Central memory CD8-positive, alpha-beta T cell (primary cell): ENCODE data around the gene ARL4C.

ENCODE experiments used
- ATAC-seq: fragments of 150-1000 bp; cut with Tn5 transposase; replicated peaks from 2 replicates; pipeline ENCODE4 v1.10.0; 2022; ENCODE audit warnings: mild to moderate bottlenecking, moderate FRiP score, moderate number of reproducible peaks; ENCODE audit not compliant: poor library complexity, severe bottlenecking; ENCODE audit errors: extremely low read depth
- DNase-seq, 2 donors: peaks; one replicate each; pipeline ENCODE4 v3.0.0; 2021; ENCODE audit warnings: low spot score in 2 of 2
- H3K27ac Mint-ChIP-seq: one replicate; pipeline ENCODE4 v1.8.0; 2022; ENCODE audit warnings: low read depth, mild to moderate bottlenecking, moderate library complexity, mixed read lengths
- H3K27me3 Mint-ChIP-seq: one replicate; pipeline ENCODE4 v1.8.0; 2022; ENCODE audit warnings: mixed read lengths
- H3K36me3 Mint-ChIP-seq: one replicate; pipeline ENCODE4 v1.8.0; 2022; ENCODE audit warnings: mild to moderate bottlenecking, moderate library complexity, mixed read lengths; ENCODE audit not compliant: insufficient read depth
- H3K4me1 Mint-ChIP-seq: one replicate; pipeline ENCODE4 v1.8.0; 2022; ENCODE audit warnings: mixed read lengths
- H3K4me3 Mint-ChIP-seq: one replicate; pipeline ENCODE4 v1.8.0; 2022; ENCODE audit warnings: mild to moderate bottlenecking, moderate library complexity, mixed read lengths
- H3K9me3 Mint-ChIP-seq: one replicate; pipeline ENCODE4 v1.8.0; 2022; ENCODE audit warnings: mixed read lengths

ARL4C gene

GRCh38 chr2:234494361-234495250 is 2.3 kb downstream of the ARL4C start:
- Mint-ChIP-seq H3K27me3 (no peaks in the 10 kb centered on the region), H3K4me3 (peak overlapping the region; percentile 92), H3K27ac (peak overlapping the region; percentile 97), H3K36me3 (peaks cover 64% of the 10 kb centered on the region), H3K4me1 (peaks cover 57% of the 10 kb centered on the region), H3K9me3 (no peaks in the 10 kb centered on the region)
- DNase-seq (no peak), ATAC-seq (peak; percentile 8)

- ATAC-seq, result no peak
- Mint-ChIP-seq H3K4me1 (peaks cover 57% of the 10 kb centered on the region), H3K27ac (peak overlapping the region; percentile 97), H3K36me3 (peaks cover 68% of the 10 kb centered on the region), H3K4me3 (peak overlapping the region; percentile 92), H3K9me3 (no peaks in the 10 kb centered on the region), H3K27me3 (no peaks in the 10 kb centered on the region)
- DNase-seq, result no peak
Measured at GRCh38 chr2:234493796-234494195, 3.1 kb downstream of the ARL4C start.

- Mint-ChIP-seq H3K4me3 (peak overlapping the region; percentile 92), H3K36me3 (peaks cover 68% of the 10 kb centered on the region), H3K27ac (peak overlapping the region; percentile 97), H3K4me1 (peaks cover 57% of the 10 kb centered on the region), H3K27me3 (no peaks in the 10 kb centered on the region), H3K9me3 (no peaks in the 10 kb centered on the region)
- ATAC-seq, result no peak
- DNase-seq, result no peak
Measured at GRCh38 chr2:234492717-234493485, 4.0 kb downstream of the ARL4C start.

GRCh38 chr2:234491897-234492296 is 5.0 kb downstream of the ARL4C start:
- Mint-ChIP-seq H3K9me3 (no peaks in the 10 kb centered on the region), H3K36me3 (peaks cover 68% of the 10 kb centered on the region), H3K27me3 (no peaks in the 10 kb centered on the region), H3K27ac (peak overlapping the region; percentile 97), H3K4me1 (peaks cover 64% of the 10 kb centered on the region), H3K4me3 (peak overlapping the region; percentile 92)
- ATAC-seq, result no peak
- no peak for DNase-seq

- H3K36me3 Mint-ChIP-seq, result peaks cover 68% of the 10 kb centered on the region
- peaks cover 65% of the 10 kb centered on the region for H3K4me1 Mint-ChIP-seq
- ATAC-seq (no peak), DNase-seq (no peak)
- no peaks in the 10 kb centered on the region for H3K9me3 Mint-ChIP-seq
- H3K27me3 Mint-ChIP-seq, result no peaks in the 10 kb centered on the region
- peak overlapping the region; percentile 92 for H3K4me3 Mint-ChIP-seq
- H3K27ac Mint-ChIP-seq, result peak overlapping the region; percentile 97
Measured at GRCh38 chr2:234491281-234491680, 5.6 kb downstream of the ARL4C start.

- Mint-ChIP-seq H3K27me3 (no peaks in the 10 kb centered on the region), H3K4me3 (peak overlapping the region; percentile 92), H3K27ac (peak overlapping the region; percentile 97), H3K4me1 (peaks cover 73% of the 10 kb centered on the region), H3K36me3 (peaks cover 62% of the 10 kb centered on the region), H3K9me3 (no peaks in the 10 kb centered on the region)
- ATAC-seq (no peak), DNase-seq (no peak)
Measured at GRCh38 chr2:234490271-234491091, 6.4 kb downstream of the ARL4C start.

- H3K27ac Mint-ChIP-seq, result peak overlapping the region; percentile 97
- peaks cover 88% of the 10 kb centered on the region for H3K4me1 Mint-ChIP-seq
- no peaks in the 10 kb centered on the region for H3K27me3 Mint-ChIP-seq
- no peaks in the 10 kb centered on the region for H3K9me3 Mint-ChIP-seq
- ATAC-seq (peak; percentile 74), DNase-seq (peak in 1 of 2 donors; percentile 75)
- peaks cover 54% of the 10 kb centered on the region for H3K36me3 Mint-ChIP-seq
- H3K4me3 Mint-ChIP-seq, result peak overlapping the region; percentile 92
Measured at GRCh38 chr2:234488913-234489451, 7.9 kb downstream of the ARL4C start.

GRCh38 chr2:234488486-234488885 is 8.4 kb downstream of the ARL4C start:
- Mint-ChIP-seq H3K27me3 (no peaks in the 10 kb centered on the region), H3K36me3 (peaks cover 57% of the 10 kb centered on the region), H3K9me3 (no peaks in the 10 kb centered on the region), H3K4me3 (peak overlapping the region; percentile 92), H3K27ac (peak overlapping the region; percentile 97), H3K4me1 (peaks cover 93% of the 10 kb centered on the region)
- DNase-seq (no peak), ATAC-seq (no peak)

- Mint-ChIP-seq H3K27me3 (no peaks in the 10 kb centered on the region), H3K36me3 (peaks cover 49% of the 10 kb centered on the region), H3K4me3 (peak overlapping the region; percentile 34), H3K9me3 (no peaks in the 10 kb centered on the region), H3K4me1 (peaks cover 95% of the 10 kb centered on the region), H3K27ac (peak overlapping the region; percentile 97)
- no peak for ATAC-seq
- no peak for DNase-seq
Measured at GRCh38 chr2:234487356-234487755, 9.5 kb downstream of the ARL4C start.

- ATAC-seq (peak; percentile 82), DNase-seq (peak; percentile 69 to 91)
- Mint-ChIP-seq H3K4me1 (peaks cover 76% of the 10 kb centered on the region), H3K27me3 (no peaks in the 10 kb centered on the region), H3K4me3 (peak overlapping the region; percentile 62), H3K9me3 (no peaks in the 10 kb centered on the region), H3K36me3 (peaks cover 26% of the 10 kb centered on the region), H3K27ac (peak overlapping the region; percentile 94)
Measured at GRCh38 chr2:234483568-234484251, 13.2 kb downstream of the ARL4C start.

GRCh38 chr2:234481301-234481700 is 15.6 kb downstream of the ARL4C start:
- Mint-ChIP-seq H3K4me1 (peaks cover 70% of the 10 kb centered on the region), H3K9me3 (no peaks in the 10 kb centered on the region), H3K27ac (peak overlapping the region; percentile 94), H3K4me3 (no peak overlapping the region), H3K27me3 (no peaks in the 10 kb centered on the region), H3K36me3 (peaks cover 16% of the 10 kb centered on the region)
- ATAC-seq, result no peak
- DNase-seq, result no peak
